H9 (cell line): ENCODE measurements around the gene RAB11FIP4. TPM values are rescaled to one million over a fixed set of nuclear protein-coding genes. Genes with fewer than 3 reads are reported as not detected.

Experiments used
- DNase-seq: peaks from one replicate; pipeline ENCODE4 v3.0.0-alpha.2; 2017
- H2AFZ ChIP-seq: one replicate; pipeline ENCODE4 v1.6.1; 2013; ENCODE audit warnings: mild to moderate bottlenecking, low read length, control low read depth, moderate library complexity
- H2AK5ac ChIP-seq: 2 replicates; pipeline ENCODE4 v1.6.1; 2013; ENCODE audit warnings: low read length, control low read depth, mixed read lengths; ENCODE audit not compliant: insufficient read length
- H2BK120ac ChIP-seq: one replicate; pipeline ENCODE4 v1.6.1; 2013; ENCODE audit warnings: low read depth, mild to moderate bottlenecking, low read length, control low read depth, inconsistent platforms; ENCODE audit not compliant: poor library complexity, severe bottlenecking
- H2BK12ac ChIP-seq: 2 replicates; pipeline ENCODE4 v1.6.1; 2013; ENCODE audit warnings: low read length, control low read depth, mixed read lengths, low read depth; ENCODE audit not compliant: insufficient read length
- H2BK15ac ChIP-seq: 2 replicates; pipeline ENCODE4 v1.6.1; 2013; ENCODE audit warnings: low read depth, low read length, control low read depth
- H2BK20ac ChIP-seq: one replicate; pipeline ENCODE4 v1.6.1; 2013; ENCODE audit warnings: low read depth, mild to moderate bottlenecking, low read length, control low read depth, inconsistent platforms; ENCODE audit not compliant: poor library complexity, severe bottlenecking
- H2BK5ac ChIP-seq: 2 replicates; pipeline ENCODE4 v1.6.1; 2013; ENCODE audit warnings: low read length, control low read depth, mixed read lengths; ENCODE audit not compliant: insufficient read length
- H3K14ac ChIP-seq: 2 replicates; pipeline ENCODE4 v1.6.1; 2013; ENCODE audit warnings: low read length, control low read depth; ENCODE audit not compliant: insufficient read depth
- H3K18ac ChIP-seq: 2 replicates; pipeline ENCODE4 v1.6.1; 2013; ENCODE audit warnings: low read depth, mild to moderate bottlenecking, mixed read lengths, low read length, control low read depth; ENCODE audit not compliant: insufficient read length
- H3K23ac ChIP-seq: 2 replicates; pipeline ENCODE4 v1.6.1; 2013; ENCODE audit warnings: low read length, control low read depth, mixed read lengths, low read depth; ENCODE audit not compliant: insufficient read length
- H3K23me2 ChIP-seq: 2 replicates; pipeline ENCODE4 v1.6.1; 2013; ENCODE audit warnings: low read depth, mild to moderate bottlenecking, mixed read lengths, low read length, control low read depth; ENCODE audit not compliant: insufficient read length, poor library complexity, severe bottlenecking
- H3K27ac ChIP-seq: 2 replicates; pipeline ENCODE4 v1.5.1; 2013; ENCODE audit warnings: low read length, control low read depth, mixed read lengths, low read depth; ENCODE audit not compliant: insufficient read length
- H3K27me3 ChIP-seq: 2 replicates; pipeline ENCODE4 v1.6.1; 2013; ENCODE audit warnings: low read length, control low read depth, inconsistent platforms; ENCODE audit not compliant: insufficient read depth
- H3K4ac ChIP-seq: 2 replicates; pipeline ENCODE4 v1.6.1; 2013; ENCODE audit warnings: low read depth, mild to moderate bottlenecking, control low read depth, inconsistent platforms, low read length, moderate library complexity
- H3K4me1 ChIP-seq: 2 replicates; pipeline ENCODE4 v1.6.1; 2013; ENCODE audit warnings: low read length, control low read depth, inconsistent platforms; ENCODE audit not compliant: insufficient read depth
- H3K4me2 ChIP-seq: 2 replicates; pipeline ENCODE4 v1.6.1; 2013; ENCODE audit warnings: low read length, control low read depth, mixed read lengths; ENCODE audit not compliant: insufficient read length, insufficient read depth
- H3K56ac ChIP-seq: 2 replicates; pipeline ENCODE4 v1.6.1; 2013; ENCODE audit warnings: low read depth, mild to moderate bottlenecking, mixed read lengths, low read length, control low read depth; ENCODE audit not compliant: insufficient read length
- H3K79me1 ChIP-seq: 2 replicates; pipeline ENCODE4 v1.6.1; 2013; ENCODE audit warnings: low read depth, mild to moderate bottlenecking, moderate library complexity, low read length, control low read depth, inconsistent platforms; ENCODE audit not compliant: insufficient read depth, poor library complexity, severe bottlenecking
- H3K79me2 ChIP-seq: 2 replicates; pipeline ENCODE4 v1.6.1; 2013; ENCODE audit warnings: low read length, control low read depth, inconsistent platforms; ENCODE audit not compliant: insufficient read depth
- H3K9ac ChIP-seq: 2 replicates; pipeline ENCODE4 v1.6.1; 2013; ENCODE audit warnings: low read length, control low read depth, mixed read lengths; ENCODE audit not compliant: insufficient read length; ENCODE audit errors: extremely low read depth
- H3K9me3 ChIP-seq: one replicate; pipeline ENCODE4 v1.6.1; 2013; ENCODE audit warnings: low read depth, low read length, inconsistent platforms; ENCODE audit not compliant: control insufficient read depth
- H3T11ph ChIP-seq: one replicate; pipeline ENCODE4 v1.6.1; 2013; ENCODE audit warnings: mild to moderate bottlenecking, low read length, control low read depth, inconsistent platforms
- H4K20me1 ChIP-seq: one replicate; pipeline ENCODE4 v1.6.1; 2013; ENCODE audit not compliant: control insufficient read depth, insufficient read length, insufficient read depth
- H4K5ac ChIP-seq: 2 replicates; pipeline ENCODE4 v1.6.1; 2013; ENCODE audit warnings: low read depth, mild to moderate bottlenecking, mixed read lengths, low read length, control low read depth; ENCODE audit not compliant: insufficient read length
- H4K8ac ChIP-seq: replicated peaks from 2 replicates; pipeline ENCODE4 v1.6.1; 2013; ENCODE audit warnings: low read length, control low read depth, mixed read lengths, low read depth; ENCODE audit not compliant: insufficient read length
- H4K91ac ChIP-seq: 2 replicates; pipeline ENCODE4 v1.6.1; 2013; ENCODE audit warnings: low read depth, mild to moderate bottlenecking, moderate library complexity, mixed read lengths, low read length, control low read depth; ENCODE audit not compliant: insufficient read length
- H3K27ac Mint-ChIP-seq, 3 experiments: 2 replicates in 2 of 3; 3 replicates in 1 of 3; pipeline ENCODE4 v1.8.0; 2020 to 2021; ENCODE audit warnings: mixed read lengths in 3 of 3, mild to moderate bottlenecking in 1 of 3, moderate library complexity in 1 of 3
- H3K27me3 Mint-ChIP-seq: 2 replicates; pipeline ENCODE4 v1.8.0; 2021; ENCODE audit warnings: low read depth, mild to moderate bottlenecking, moderate library complexity, mixed read lengths
- H3K36me3 Mint-ChIP-seq, 3 experiments: 2 replicates in 2 of 3; 3 replicates in 1 of 3; pipeline ENCODE4 v1.8.0; 2020 to 2021; ENCODE audit warnings: low read depth in 3 of 3, mixed read lengths in 3 of 3; ENCODE audit not compliant: insufficient read depth in 1 of 3
- H3K4me1 Mint-ChIP-seq, 2 experiments: 2 replicates each; pipeline ENCODE4 v1.8.0; 2020; ENCODE audit warnings: mixed read lengths in 2 of 2
- H3K4me3 Mint-ChIP-seq, 2 experiments: 2 replicates in 1 of 2; 3 replicates in 1 of 2; pipeline ENCODE4 v1.8.0; 2020 to 2021; ENCODE audit warnings: mild to moderate bottlenecking in 2 of 2, mixed read lengths in 2 of 2, moderate library complexity in 1 of 2
- H3K9me3 Mint-ChIP-seq, 2 experiments: 2 replicates in 1 of 2; 3 replicates in 1 of 2; pipeline ENCODE4 v1.8.0; 2020; ENCODE audit warnings: mild to moderate bottlenecking in 2 of 2, mixed read lengths in 2 of 2, moderate library complexity in 1 of 2
- CTCF ChIP-seq: fragments of 200-600 bp; sonication (generic); conservative IDR thresholded peaks from 3 replicates; pipeline ENCODE4 v1.8.0; 2021; ENCODE audit warnings: antibody characterized with exemption, mild to moderate bottlenecking
- WGBS: extraction: QIAGEN DNeasy Blood & Tissue Kit; methylation state at CpG from one replicate; pipeline ENCODE4 v1.1.7; 2013; ENCODE audit warnings: missing lambda C conversion rate, low lambda C conversion rate, mixed read lengths; ENCODE audit not compliant: insufficient read length; ENCODE audit errors: extremely low coverage; 5-methylcytosine and 5-hydroxymethylcytosine counted together
- total RNA-seq: library from RNA; stranded (reverse); gene quantifications from 2 replicates; pipeline ENCODE4 v1.2.1, GENCODE V29; 2021

Gene RAB11FIP4
- total RNA-seq, 1 experiment from 2014 or later, result 25.7 TPM

GRCh38 chr17:31412511-31412910 is 21.0 kb downstream of the RAB11FIP4 start:
- no CpG with 5 or more reads among the region's 6 CpGs for WGBS
- H2AK5ac ChIP-seq, result no peak overlapping the region

More at GRCh38 chr17:31412511-31412910, 21.0 kb downstream of the RAB11FIP4 start:
- Histone ChIP-seq H3K79me1 (no peaks in the 10 kb centered on the region), H4K8ac (no peak overlapping the region), H3K27me3 (no peaks in the 10 kb centered on the region), H2BK15ac (no peak overlapping the region), H2BK5ac (no peak overlapping the region), H4K91ac (no peak overlapping the region), H3K79me2 (no peaks in the 10 kb centered on the region), H2AFZ (no peak overlapping the region), H3K4me2 (no peak overlapping the region), H3K23me2 (no peaks in the 10 kb centered on the region), H3K9ac (no peak overlapping the region), H4K5ac (no peak overlapping the region), H3K14ac (no peak overlapping the region), H3K4me1 (no peaks in the 10 kb centered on the region; the same call in 1 of the 2 replicates), H4K20me1 (peaks cover 4% of the 10 kb centered on the region), H2BK120ac (no peak overlapping the region), H3K56ac (no peak overlapping the region), H3K27ac (no peak overlapping the region), H3K4ac (no peak overlapping the region), H2BK12ac (no peak overlapping the region), H3K18ac (no peak overlapping the region), H3K23ac (no peak overlapping the region), H2BK20ac (no peak overlapping the region), H3K9me3 (no peaks in the 10 kb centered on the region), H3T11ph (no peak overlapping the region)
- no peak overlapping the region for H3K4me3 Mint-ChIP-seq
- peak; percentile 31 for DNase-seq
- peaks cover 38 to 77% of the 10 kb centered on the region in 2 experiments for H3K4me1 Mint-ChIP-seq
- H3K27ac Mint-ChIP-seq, result no peak overlapping the region
- no peaks in the 10 kb centered on the region; a peak in 1 of 5 replicates for H3K9me3 Mint-ChIP-seq
- no peaks in the 10 kb centered on the region for H3K36me3 Mint-ChIP-seq
- no peak for TF ChIP-seq CTCF
- no peaks in the 10 kb centered on the region for H3K27me3 Mint-ChIP-seq
